GM19395 (cell line): ENCODE data around the gene LSS.
"Not testable (repeated sequence)": the region's sequence is repeated elsewhere in the genome, so short reads cannot be mapped to it uniquely, and the experiment has no call there.

Experiments
- ATAC-seq: cut with Tn5 transposase; IDR thresholded peaks from one replicate; pipeline ENCODE4 v1.9.1; 2021; ENCODE audit warnings: mild to moderate bottlenecking, moderate library complexity; ENCODE audit not compliant: unreplicated experiment

LSS gene

DNA sequence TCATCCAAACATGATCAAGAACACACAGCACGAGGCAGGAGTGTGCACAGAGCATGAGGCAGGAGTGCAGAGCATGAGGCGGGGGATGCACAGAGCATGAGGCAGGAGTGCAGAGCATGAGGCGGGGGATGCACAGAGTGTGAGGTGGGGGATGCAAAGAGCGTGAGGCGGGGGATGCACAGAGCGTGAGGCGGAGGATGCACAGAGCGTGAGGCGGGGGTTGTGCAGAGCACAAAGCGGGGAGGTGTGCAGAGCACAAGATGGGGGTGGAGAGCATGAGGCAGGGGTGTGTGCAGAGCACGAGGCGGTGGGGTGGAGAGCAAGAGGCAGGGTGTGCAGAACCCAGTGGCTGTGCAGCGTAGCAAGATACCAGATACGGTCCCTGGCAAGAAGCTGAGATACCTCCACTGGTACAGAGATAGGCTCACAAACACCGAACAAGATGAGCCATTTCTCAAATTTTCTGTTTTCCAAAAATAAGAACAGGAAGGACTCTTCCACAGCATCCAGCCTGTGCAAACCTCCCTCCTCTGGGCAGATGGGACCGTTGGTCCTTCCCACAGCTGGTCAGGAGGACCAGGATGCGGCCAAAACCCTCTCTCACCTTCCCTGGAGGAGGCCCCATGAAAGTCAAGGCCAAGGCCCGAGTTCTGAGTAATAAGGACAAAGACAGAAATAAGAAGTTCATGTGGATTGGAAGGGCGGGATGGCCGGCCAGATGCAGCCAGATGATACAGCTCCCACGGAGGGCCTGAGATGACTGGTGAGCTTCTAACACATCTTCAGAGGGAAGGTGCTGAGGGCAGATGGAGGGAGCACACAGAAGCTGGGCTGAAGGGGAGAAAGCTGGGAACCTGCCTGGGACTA, 56.3 kb downstream of the LSS start:
- no peak for ATAC-seq

DNA sequence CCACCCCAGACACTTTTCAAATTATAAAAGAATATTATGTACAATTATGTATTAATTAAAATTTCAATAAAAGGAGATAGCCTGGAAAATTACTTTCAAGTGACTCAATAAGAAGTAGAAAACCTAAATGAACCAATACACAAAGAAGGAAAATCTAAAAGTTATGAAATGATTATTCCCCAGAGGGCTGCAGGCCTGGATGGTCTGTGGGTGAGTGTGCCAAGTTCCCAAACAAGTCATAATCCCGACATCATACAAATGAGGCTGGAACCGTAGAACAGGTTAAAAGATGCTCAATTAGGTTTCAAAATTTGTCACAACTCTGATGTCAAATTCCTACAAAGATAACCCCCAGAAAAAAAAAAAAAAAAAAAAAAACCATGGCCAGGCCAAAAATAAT, 57.0 kb downstream of the LSS start:
- no peak for ATAC-seq

DNA sequence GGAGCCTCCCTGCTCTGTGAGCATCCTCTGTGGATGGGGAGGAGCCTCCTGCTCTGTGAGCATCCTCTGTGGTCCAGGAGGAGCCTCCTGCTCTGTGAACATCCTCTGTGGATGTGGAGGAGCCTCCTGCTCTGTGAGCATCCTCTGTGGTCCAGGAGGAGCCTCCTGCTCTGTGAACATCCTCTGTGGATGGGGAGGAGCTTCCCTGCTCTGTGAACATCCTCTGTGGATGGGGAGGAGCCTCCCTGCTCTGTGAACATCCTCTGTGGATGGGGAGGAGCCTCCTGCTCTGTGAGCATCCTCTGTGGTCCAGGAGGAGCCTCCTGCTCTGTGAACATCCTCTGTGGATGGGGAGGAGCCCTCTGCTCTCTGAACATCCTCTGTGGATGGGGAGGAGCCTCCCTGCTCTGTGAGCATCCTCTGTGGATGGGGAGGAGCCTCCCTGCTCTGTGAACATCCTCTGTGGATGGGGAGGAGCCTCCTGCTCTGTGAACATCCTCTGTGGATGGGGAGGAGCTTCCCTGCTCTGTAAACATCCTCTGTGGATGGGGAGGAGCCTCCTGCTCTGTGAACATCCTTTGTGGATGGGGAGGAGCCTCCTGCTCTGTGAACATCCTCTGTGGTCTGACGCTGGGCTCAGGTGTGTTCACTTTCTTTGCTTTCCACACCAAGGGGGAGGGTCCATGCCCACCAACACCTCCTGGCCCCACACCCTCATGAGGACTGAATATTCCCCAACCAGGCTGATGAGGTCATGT, 58.0 kb downstream of the LSS start:
- not testable (repeated sequence) for ATAC-seq

DNA sequence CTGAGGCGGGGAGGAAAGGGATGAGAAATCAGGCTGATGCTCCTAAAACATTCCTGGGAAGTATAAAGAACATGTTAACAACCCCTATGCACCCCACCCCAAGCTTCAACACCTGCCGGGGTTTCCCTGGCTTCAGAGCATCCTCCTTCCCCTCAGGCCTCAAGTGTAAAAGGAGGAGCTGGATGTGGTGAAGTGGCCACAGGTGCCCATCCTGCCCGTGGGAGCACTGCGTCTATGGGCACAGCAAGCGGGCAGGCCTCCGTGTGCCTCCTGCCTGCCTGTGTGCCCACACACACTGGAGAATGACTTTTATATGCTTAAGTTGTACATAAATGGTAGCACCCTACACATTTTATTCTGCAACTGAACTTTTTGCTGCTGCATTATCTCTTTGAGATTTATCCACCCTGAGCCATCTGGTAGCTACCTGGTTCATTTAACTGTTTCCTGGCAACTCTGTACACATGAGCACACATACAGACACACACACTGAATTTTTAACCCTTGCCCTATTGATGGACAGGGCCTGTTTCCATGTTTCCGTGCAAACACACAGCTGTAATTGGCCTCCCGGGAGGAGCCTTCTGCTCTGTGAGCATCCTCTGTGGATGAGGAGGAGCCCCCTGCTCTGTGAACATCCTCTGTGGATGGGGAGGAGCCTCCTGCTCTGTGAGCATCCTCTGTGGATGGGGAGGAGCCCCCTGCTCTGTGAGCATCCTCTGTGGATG, 59.8 kb downstream of the LSS start:
- ATAC-seq, result no peak

DNA sequence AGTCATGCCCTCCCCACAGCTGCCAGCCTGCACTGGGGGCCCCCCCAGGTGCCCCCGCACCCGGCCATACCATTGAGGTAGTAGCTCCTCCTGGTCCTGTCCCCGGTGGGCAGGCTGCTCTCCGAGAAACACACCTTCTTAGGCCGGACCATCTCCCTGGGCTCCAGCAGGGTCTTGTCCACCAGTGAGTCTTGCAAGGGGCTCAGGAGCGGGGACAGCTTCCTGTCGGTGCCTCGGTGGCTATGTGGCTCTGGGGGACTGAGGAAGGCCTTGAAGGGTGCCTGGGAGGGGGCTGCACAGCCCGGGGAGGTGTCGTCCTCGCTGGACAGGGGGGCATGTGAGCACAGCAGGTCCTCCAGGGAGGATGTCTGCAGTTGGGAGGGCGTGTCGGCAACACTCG, 60.3 kb downstream of the LSS start:
- ATAC-seq, result no peak

DNA sequence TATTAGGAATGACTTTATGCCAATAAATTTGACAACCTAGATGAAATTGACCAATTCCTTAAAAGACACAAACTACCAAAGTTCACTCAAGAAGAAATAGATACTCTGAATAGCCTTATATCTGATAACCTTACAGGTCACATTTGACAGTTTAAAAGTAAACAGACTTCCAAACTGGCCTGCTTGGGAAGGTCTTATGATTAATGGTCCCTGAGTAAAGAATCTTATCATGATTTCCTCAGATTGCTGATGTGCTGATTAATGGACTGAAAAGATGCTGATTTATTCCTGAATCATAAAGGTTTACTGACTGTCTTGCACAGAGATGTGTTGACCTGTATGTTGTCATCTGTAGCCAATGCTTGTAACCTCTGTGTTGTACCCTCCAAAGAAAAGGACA, 63.5 kb downstream of the LSS start:
- ATAC-seq, result no peak

DNA sequence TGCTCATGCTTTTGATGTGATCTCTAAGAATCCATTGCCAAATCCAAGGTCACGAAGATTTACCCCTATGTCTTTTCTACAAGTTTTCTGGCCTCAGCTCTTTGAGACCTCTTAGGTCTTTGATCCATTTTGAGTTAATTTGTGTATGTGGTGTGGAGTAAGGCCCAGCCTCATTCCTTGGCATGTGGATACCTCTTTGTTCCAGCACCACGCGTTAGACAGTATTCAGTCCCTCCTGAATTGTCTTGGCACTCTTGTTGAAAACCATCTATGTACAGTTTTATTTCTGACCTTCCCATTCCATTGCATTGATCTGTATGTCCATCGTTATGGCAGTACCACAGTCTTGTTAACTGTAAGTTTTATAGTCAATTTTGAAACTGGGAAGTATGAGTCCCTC, 65.2 kb downstream of the LSS start:
- no peak for ATAC-seq

DNA sequence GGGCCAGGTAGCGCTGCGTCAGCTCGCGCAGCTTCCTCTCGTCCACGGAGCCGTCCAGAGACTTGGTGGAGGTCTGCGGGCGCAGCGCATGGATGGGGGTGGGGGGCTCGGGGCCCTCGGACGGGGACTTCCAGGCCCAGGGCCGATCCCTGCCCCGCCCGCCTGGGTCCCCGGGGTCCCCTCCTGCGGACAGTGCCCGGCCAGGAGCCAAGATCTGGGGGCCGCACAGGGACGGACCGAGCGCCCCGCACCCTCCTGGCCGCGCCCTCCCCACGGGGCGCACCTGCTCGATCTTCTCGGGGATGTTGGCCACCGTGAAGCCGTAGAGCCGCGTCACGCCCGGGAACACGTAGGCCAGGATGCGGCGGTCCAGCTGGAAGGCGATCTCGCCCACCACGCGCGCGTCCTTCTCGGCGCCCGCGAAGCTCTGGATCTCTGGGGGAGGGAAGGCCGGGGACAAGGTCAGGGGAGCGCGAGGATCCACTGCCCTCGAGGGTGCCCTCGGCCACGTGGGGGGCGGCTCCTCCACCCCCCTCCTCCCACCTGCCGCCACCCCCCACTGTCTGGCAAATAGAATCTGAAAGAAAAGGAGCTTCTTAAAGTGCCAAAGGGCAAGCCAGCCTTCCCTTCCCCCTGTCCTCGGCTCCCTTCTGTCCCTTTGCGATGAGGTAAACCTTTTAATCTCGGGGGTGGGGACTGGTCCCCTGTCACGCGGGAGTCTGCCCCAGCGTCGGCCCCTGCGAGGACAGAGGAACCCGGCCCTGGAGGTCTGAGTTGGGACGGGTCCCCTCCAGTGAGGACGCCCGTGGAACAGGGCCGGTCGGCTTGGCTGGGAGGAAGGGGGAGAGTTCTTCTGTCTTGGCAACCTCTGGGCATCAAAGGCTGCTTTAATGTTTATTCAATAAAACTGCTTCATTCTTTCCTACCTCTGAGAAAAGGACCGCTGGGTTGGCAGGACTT, 66.7 kb downstream of the LSS start:
- ATAC-seq, result no peak

DNA sequence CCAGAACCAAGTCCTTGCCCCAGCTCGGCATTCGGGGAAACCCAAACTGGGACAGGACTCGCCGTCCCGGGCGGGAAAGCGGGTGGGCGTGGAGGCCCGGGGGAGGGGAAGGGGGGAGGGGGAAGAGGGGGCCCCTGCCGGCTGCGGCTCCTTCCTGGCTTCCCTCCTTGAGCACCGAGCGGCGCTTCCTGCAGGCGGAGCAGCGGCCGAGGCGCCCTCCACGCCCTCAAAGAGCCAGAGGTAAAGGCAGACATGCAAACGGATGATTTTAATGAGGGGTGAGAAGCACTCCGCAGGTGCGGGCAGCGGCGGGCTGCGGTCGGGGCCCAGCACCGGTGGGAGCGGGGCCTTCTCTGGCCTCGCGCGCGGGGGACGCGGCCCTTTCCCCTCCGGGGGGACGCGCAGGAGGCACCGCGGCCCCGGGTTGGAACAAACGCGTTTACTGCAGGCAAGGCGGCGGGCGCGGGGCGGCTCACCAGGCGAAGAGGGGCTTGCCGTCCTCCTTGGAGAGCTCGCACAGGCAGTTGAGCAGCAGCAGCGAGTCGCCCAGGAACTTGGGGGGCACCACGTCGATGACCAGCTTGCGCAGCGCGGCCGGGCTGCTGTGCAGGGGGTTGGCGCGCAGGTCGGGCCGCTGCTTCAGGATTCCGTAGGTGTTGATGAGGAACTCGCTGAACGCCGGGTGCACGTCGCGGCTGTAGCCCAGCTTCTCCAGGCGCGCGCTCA, 67.5 kb downstream of the LSS start:
- no peak for ATAC-seq

DNA sequence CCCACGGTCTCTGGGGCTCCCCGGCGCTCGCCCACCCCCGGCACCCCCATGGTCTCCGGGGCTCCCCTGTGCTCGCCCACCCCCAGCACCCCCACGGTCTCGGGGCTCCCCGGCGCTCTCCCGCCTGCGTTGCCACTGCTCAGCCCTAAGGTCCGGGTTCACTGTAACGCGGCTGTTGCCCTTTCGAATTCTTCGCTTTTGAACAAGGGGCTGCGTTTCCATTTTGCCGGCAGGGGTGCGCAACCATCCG, 68.0 kb downstream of the LSS start:
- ATAC-seq, result no peak

DNA sequence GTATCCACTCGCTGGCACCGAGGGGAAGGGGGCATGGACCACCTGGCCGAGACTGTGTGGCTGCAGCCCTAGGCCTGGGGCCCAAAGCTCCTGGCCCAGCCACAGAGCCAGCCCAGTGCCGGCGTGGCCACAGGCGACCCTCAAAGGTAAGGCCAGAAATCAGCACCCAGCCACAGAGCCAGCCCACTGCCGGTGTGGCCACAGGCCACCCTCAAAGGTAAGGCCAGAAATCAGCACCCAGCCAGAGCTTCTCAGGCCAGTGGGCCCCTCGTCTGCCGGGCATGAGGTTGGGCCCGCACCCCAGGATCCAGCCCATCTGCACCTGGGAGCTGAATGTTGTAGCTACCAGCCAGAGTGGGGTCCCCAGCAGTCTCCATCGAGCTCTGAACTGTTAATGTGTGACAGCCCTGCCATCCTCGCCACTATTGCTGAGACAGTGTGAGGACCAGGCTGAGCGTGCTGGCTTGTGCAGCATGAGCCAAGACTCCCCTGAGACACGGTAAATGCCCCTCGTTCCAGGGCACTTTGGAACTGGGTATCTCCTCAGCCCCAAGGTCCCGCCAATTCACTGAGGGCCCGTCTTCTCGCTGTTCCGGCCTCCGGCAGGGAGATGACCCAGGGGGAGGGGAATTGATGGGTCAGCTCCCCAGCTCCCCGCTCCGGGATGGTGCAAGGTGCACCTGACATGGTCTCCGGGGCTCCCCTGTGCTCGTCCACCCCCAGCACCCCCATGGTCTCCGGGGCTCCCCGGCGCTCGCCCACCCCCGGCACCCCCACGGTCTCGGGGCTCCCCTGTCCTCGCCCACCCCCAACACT, 68.5 kb downstream of the LSS start:
- ATAC-seq, result no peak

DNA sequence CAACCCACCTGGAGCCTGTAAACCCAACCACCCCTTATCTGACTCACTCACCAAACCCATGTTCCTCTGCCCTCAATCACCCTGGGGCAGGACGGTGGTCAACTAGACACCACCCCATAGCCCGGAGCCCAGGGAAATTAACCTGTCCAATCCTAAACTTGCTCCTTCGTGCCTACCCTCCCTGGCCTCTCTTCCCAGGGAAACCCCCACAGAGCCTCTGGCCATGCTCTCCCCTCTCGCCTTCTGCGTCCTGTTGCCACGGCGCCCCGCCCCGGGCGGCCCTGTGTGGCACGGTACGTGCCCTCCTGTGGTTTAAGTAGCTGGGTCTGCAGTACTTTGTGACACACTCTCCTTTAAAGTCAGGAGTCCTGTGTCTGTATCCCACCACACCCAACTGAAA, 69.2 kb downstream of the LSS start:
- ATAC-seq, result no peak

DNA sequence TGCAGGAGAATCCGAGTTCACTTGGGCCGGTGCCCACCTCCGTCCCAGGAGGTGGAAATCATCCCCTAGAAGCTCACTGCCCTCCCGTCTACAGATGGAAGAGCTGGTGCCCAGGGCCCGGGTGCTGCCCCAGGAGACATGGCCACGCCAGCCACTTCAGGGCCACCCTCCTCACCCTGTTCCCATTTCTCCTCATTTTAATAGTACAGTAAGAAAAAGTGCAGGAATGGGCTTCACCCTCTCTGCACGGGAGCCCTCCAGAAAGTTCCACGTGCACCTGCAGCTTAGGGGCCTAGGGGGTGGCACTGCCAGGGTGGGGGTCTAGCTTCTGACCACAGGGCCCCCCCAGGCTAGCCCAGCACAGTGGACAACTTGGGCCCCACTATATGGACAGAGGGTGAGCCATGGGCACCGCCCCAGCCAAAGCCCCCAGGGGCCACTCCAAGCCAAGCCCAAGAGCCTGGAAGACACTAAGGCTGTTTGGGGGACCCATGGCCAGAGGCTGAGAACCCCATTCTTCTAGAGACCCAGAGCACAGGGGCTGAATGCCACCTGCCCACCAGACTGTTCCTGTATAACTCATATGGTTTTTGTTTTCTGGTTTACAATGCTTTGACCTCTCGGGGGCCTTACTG, 69.8 kb downstream of the LSS start:
- ATAC-seq, result no peak

DNA sequence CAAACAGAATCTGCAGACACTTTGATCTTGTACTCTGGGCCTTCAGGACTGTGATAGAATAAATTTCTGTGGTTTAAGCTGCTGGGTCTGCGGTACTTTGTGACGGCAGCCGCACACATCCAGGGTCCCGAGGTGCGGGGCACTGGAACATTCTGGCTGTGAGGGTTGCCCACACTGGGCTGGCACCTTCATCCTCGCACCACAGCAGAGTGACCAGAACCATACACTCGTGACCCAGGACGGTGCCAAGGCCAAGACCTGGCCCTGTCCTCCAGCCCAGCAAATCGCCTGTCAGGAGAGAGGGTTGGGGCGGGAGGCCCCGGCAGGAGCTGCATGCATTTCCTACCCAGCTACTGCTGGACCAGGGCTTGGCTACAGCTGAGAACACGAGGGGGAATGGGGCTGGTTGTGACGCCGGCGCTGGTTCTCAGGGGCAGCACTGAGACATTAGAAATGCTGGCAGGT, 70.6 kb downstream of the LSS start:
- no peak for ATAC-seq

DNA sequence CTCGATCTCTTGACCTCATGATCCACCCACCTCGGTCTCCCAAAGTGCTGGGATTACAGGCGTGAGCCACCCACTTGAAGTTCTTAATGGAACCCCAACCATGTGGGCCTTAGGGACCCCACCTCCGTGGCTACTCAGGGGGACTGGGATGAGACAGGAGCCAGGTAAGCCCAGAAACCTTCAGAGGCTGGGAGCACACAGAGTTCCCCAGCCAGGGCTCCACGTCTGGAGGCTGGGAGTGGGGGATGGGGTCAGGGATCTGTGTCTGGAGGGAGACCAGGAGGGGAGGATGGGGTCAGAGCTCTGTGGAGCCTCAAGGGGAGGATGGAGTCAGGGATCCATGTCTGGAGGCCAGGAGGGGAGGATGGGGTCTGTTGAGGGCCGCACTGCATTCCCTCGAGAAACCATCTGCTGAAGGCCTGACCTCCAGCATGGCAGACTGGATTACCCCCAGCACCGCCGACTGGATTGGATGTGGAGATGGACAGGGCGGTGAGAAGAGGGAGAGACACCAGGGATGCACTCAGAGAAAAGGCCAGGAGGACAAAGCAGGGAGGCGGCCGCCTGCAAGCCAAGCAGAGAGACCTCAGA, 71.1 kb downstream of the LSS start:
- no peak for ATAC-seq

DNA sequence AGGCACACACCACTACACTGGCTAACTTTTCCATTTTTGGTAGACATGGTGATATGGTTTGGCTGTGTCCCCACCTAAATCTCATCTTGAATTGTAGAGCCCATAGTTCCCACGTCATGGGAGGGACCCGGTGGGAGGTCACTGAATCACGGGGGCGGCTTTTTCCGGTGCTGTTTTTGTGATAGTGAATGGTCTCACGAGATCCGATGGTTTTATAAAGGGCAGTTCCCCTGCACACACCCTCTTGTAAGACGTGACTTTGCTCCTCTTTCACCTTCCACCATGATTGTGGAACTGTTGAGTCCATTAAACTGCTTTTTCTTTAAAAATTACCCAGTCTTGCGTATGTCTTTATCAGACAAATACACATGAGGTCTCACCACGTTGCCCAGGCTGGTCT, 71.9 kb downstream of the LSS start:
- no peak for ATAC-seq

DNA sequence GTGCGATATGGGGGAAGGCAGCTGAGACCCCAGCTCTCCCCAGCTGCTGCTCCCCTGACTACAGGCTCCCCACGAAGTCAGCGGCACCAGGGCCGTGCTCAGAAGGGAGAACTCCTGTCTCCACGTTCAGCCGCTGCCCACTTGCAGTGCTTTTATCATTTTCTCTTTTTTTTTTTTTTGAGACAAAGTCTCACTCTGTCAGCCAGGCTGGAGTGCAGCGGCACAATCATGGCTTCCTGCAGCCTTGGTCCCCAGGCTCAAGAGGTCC, 72.3 kb downstream of the LSS start:
- no peak for ATAC-seq

DNA sequence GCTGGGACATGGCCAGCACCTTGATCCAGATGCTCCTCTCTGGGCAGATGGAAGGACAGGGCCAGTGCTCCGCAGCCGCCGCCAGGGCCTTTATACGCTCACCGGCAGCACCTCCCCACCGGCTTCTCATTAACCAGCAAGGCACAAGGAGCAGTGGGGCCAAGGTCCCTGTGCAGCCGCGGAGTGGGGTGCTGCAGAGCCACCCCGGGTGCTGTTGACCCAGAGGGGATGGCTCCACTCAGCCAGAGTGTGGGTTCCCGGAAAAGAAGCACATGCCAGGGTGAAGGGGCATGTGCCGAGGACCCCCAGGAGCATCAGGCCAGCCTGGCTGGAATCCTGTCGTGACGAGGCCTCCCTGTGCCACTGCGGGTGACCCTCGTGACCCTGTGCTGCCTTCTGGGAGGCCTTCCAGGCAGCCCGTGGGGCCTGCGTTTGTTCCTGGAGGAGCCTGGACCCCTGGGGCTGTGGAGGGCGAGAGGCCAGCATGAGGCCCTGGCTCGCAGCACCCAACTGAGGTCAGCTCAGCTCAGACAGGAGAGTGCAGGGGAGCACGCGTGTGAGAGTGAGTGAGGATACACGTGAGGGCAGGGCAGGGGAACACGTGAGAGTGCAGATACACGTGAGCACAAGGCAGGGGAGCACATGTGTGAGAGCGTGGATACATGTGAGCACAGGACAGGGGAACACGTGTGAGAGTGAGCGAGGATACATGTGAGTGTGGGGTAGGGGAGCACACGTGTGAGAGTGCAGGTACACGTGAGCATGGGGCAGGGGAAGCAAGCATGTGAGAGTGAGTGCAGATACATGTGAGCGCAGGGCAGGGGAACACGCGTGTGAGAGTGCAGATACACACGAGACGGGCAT, 72.8 kb downstream of the LSS start, which contains the start of gene FTCD:
TSS of gene FTCD (minus strand) at position 66 of the 864 bp plus-strand sequence. CDS start at position 10, 56 bp downstream.
- no peak for ATAC-seq
